Tibial nerve (tissue), 4 donors: ENCODE data around the gene ZDHHC19. TPM values are rescaled to one million over a fixed set of nuclear protein-coding genes. Genes with fewer than 3 reads are reported as not detected.
"Not testable (repeated sequence)": the region's sequence is repeated elsewhere in the genome, so short reads cannot be mapped to it uniquely, and the experiment has no call there.

Experiments used
- DNase-seq, 2 donors: peaks; one replicate each; pipeline ENCODE4 v3.0.0-alpha.2; 2019; ENCODE audit warnings: low spot score in 2 of 2
- H3K27ac ChIP-seq, 4 donors: fragments of 200-600 bp; sonication (generic) in 3 of 4; one replicate each; pipeline ENCODE4 v1.5.1; 2017 to 2019; ENCODE audit warnings: mild to moderate bottlenecking in 1 of 4
- H3K27me3 ChIP-seq, 2 donors: fragments of 200-600 bp; sonication (generic) in 1 of 2; one replicate each; pipeline versions ENCODE4 v1.5.1 to v1.6.0; 2017 to 2019
- H3K36me3 ChIP-seq, 3 donors: fragments of 200-600 bp; sonication (generic); one replicate each; pipeline ENCODE4 v1.5.1; 2018 to 2019
- H3K4me1 ChIP-seq, 4 donors: fragments of 200-600 bp; sonication (generic) in 3 of 4; one replicate each; pipeline ENCODE4 v1.5.1; 2017 to 2019
- H3K4me3 ChIP-seq, 4 donors: fragments of 200-600 bp; sonication (generic) in 3 of 4; one replicate each; pipeline ENCODE4 v1.5.1; 2017 to 2019; ENCODE audit warnings: mild to moderate bottlenecking in 1 of 4, moderate library complexity in 1 of 4
- H3K9me3 ChIP-seq, 4 donors: fragments of 200-600 bp; sonication (generic) in 3 of 4; one replicate each; pipeline ENCODE4 v1.5.1; 2017 to 2019
- EP300 ChIP-seq, 2 donors: sonication (generic); formaldehyde crosslinking; IDR thresholded peaks; one replicate each; pipeline ENCODE4 v1.6.1; 2017; ENCODE audit warnings: antibody characterized with exemption in 2 of 2, mild to moderate bottlenecking in 1 of 2
- POLR2A ChIP-seq, 2 donors: fragments of 450-650 bp; IDR thresholded peaks; one replicate each; pipeline ENCODE4 v1.6.1; 2017; ENCODE audit warnings: antibody characterized with exemption in 2 of 2, mild to moderate bottlenecking in 2 of 2, moderate library complexity in 2 of 2
- WGBS, 2 donors: methylation state at CpG; one replicate each; pipeline ENCODE4 v1.1.5; 2018; 5-methylcytosine and 5-hydroxymethylcytosine counted together
- total RNA-seq, 4 donors: library from RNA; depleted of rRNA; stranded (reverse); fragments of >200 nt; gene quantifications; one replicate each; pipeline ENCODE4 v1.1.0, GENCODE V29; 2016
- TF ChIP-seq, protein P1 (sequence below), 5 experiments: fragments of 200-600 bp in 3 of 5; fragments of 450-650 bp in 2 of 5; sonication (generic) in 3 of 5; IDR thresholded peaks; one replicate each; pipeline ENCODE4 v1.5.1; 2016 to 2019; ENCODE audit warnings: antibody characterized with exemption in 5 of 5, mild to moderate bottlenecking in 3 of 5, moderate library complexity in 2 of 5

ZDHHC19 gene
- total RNA-seq, 4 donors from 2014 or later = not detected

DNA sequence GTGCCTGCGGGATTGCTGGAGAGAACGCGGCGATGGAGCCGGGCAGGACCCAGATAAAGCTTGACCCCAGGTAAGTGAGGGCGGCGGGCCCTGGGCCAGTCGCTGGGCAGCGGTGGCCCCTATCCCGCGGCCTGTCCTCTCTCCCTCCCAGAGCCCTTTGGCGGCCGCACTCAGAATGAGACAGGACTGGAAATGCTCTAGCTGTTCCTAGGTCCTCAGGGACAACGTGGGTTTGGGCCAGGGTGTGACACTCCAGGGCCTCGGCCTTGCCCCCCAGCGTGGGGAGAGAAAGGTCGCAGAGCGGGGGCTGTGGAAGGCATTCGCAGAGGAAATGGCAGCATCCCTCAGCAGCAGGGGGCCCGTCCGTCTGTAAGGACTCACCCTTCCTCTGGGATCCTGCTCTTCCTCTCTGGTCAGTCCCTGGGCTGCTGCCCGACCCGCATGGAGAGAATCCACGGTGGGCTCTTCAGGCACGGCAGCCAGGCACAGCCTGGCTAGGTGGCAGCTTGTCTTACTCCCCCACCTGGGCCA is 5.5 kb upstream of the ZDHHC19 start:
- Histone ChIP-seq H3K36me3 (no peaks in the 10 kb centered on the region), H3K4me3 (peak overlapping the region in 1 of 4 donors; percentile 18), H3K27ac (no peak overlapping the region), H3K4me1 (peaks cover 0 to 17% (median 5%) of the 10 kb centered on the region in 4 donors), H3K9me3 (no peaks in the 10 kb centered on the region), H3K27me3 (peaks cover 0 to 16% of the 10 kb centered on the region in 2 donors)
- no peak for DNase-seq
- WGBS, 2 donors = 46 to 55% methylated on average over 4 to 19 of the region's 25 CpGs
- no peak for TF ChIP-seq POLR2A (IDR thresholded peaks at IDR 0.05)
- TF ChIP-seq, protein P1, sequence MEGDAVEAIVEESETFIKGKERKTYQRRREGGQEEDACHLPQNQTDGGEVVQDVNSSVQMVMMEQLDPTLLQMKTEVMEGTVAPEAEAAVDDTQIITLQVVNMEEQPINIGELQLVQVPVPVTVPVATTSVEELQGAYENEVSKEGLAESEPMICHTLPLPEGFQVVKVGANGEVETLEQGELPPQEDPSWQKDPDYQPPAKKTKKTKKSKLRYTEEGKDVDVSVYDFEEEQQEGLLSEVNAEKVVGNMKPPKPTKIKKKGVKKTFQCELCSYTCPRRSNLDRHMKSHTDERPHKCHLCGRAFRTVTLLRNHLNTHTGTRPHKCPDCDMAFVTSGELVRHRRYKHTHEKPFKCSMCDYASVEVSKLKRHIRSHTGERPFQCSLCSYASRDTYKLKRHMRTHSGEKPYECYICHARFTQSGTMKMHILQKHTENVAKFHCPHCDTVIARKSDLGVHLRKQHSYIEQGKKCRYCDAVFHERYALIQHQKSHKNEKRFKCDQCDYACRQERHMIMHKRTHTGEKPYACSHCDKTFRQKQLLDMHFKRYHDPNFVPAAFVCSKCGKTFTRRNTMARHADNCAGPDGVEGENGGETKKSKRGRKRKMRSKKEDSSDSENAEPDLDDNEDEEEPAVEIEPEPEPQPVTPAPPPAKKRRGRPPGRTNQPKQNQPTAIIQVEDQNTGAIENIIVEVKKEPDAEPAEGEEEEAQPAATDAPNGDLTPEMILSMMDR (IDR thresholded peaks at IDR 0.05) = no peak
- TF ChIP-seq EP300 (IDR thresholded peaks at IDR 0.05) = no peak

DNA sequence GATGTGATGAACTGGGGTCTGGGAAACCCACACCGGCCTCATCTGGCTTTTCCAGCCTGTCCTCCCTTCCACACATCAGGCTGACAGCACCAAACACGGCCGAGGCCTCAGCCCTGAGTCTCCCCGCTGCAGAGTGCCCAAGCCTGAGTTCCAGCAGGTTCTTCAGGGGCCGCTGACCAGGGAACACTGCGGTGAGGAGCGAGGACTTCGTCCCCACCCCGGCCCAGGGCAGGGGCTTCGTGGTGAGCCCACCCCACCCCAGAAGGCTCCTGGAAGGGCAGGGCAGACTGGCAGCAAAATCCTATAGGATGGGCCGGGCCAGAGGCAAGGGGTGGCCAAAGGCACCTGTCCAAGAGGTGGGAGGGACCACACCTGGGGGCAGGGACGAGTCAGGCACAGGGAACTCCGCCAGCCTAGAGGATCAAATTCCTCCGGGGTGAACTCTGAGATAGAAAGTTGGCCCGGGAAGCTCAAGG is 4.9 kb upstream of the ZDHHC19 start, which contains the start of gene SLC51A:
Gene SLC51A (plus strand): TSS at position 446 of the 476 bp plus-strand sequence. CDS start 179 bp downstream, outside the sequence.
- no peak for DNase-seq
- Histone ChIP-seq H3K27me3 (peaks cover 0 to 16% of the 10 kb centered on the region in 2 donors), H3K4me1 (peaks cover 0 to 17% (median 5%) of the 10 kb centered on the region in 4 donors), H3K9me3 (no peaks in the 10 kb centered on the region), H3K36me3 (no peaks in the 10 kb centered on the region), H3K4me3 (peak within 1 kb of the TSS in 1 of 4 donors; percentile 18), H3K27ac (no peak within 1 kb of the TSS)
- WGBS, 2 donors = 48 to 60% methylated on average over 9 to 15 of the region's 15 CpGs
- TF ChIP-seq, protein P1 (IDR thresholded peaks at IDR 0.05) = no peak
- TF ChIP-seq EP300 (IDR thresholded peaks at IDR 0.05) = no peak
- no peak for TF ChIP-seq POLR2A (IDR thresholded peaks at IDR 0.05)

DNA sequence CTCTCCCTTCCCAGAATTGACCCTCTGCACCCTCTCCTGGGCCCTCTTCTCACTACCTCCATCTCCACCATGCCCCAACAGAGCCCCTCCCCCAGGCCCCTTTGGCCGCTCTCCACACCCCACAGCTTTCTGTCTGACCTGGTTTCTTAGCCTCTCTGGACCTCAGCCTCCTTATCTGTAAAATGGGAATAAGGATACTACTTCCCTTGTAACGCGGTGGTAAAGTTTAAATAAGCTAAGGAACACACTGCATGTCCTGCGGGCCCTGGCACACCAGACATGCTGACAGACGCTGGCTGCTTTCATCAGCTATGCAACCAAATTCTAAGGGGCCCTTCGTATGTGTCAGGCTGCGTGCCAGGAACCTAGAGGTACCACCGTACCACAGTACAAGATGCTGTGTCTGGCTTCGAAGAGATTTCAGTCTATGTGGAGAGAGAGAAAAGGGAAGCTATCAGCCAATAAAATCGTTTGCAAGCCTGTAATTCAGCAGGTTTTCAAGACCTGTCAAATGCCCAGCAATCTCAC is 4.4 kb upstream of the ZDHHC19 start:
- DNase-seq = no peak
- no peak overlapping the region for H3K4me3 ChIP-seq
- H3K9me3 ChIP-seq = no peaks in the 10 kb centered on the region
- H3K36me3 ChIP-seq = no peaks in the 10 kb centered on the region
- peaks cover 0 to 16% of the 10 kb centered on the region in 2 donors for H3K27me3 ChIP-seq
- WGBS, 2 donors = 76 to 78% methylated on average over 10 of the region's 10 CpGs
- H3K4me1 ChIP-seq = peaks cover 0 to 17% (median 5%) of the 10 kb centered on the region in 4 donors
- no peak overlapping the region for H3K27ac ChIP-seq
- TF ChIP-seq, protein P1 (IDR thresholded peaks at IDR 0.05) = no peak
- TF ChIP-seq EP300 (IDR thresholded peaks at IDR 0.05) = no peak
- no peak for TF ChIP-seq POLR2A (IDR thresholded peaks at IDR 0.05)

DNA sequence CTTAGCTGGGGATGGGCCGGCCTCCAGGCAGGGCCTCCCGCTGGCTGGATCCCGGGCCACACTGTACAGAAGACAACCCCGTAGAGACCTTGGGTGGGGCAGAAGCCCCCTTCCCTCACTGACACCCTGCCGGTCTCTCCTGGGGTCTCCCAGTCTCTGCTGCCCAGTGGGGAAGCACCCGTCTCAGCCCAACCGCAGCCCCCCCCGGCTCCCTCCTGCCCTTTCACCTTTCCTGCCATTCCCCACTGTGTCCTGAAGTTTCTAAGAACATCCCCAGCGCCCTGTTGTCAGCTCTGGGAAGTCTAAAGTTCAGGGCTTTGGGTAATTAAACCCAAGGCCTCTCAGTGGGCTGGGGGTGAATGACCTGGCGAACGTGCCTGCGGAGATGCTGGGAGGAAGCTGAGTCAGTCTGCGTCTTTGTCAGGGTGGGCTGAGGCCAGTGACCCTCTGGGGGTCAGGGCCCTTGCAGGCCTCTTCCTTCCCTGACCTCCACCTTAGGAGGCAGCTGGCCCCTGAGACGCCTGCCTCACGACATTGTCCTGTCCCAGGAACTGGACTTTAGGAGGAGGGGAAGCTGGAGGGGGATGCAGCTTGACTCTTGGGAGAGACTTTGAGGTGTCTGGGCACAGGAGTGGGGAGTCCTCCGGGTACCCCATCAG is 3.7 kb upstream of the ZDHHC19 start:
- Histone ChIP-seq H3K27ac (no peak overlapping the region), H3K27me3 (peaks cover 0 to 16% of the 10 kb centered on the region in 2 donors), H3K9me3 (no peaks in the 10 kb centered on the region), H3K4me3 (no peak overlapping the region), H3K36me3 (no peaks in the 10 kb centered on the region), H3K4me1 (peaks cover 0 to 15% (median 4%) of the 10 kb centered on the region in 4 donors)
- WGBS, 2 donors = 64 to 68% methylated on average over 15 to 16 of the region's 16 CpGs
- DNase-seq = no peak
- TF ChIP-seq, protein P1 (IDR thresholded peaks at IDR 0.05) = no peak
- no peak for TF ChIP-seq EP300 (IDR thresholded peaks at IDR 0.05)
- no peak for TF ChIP-seq POLR2A (IDR thresholded peaks at IDR 0.05)

DNA sequence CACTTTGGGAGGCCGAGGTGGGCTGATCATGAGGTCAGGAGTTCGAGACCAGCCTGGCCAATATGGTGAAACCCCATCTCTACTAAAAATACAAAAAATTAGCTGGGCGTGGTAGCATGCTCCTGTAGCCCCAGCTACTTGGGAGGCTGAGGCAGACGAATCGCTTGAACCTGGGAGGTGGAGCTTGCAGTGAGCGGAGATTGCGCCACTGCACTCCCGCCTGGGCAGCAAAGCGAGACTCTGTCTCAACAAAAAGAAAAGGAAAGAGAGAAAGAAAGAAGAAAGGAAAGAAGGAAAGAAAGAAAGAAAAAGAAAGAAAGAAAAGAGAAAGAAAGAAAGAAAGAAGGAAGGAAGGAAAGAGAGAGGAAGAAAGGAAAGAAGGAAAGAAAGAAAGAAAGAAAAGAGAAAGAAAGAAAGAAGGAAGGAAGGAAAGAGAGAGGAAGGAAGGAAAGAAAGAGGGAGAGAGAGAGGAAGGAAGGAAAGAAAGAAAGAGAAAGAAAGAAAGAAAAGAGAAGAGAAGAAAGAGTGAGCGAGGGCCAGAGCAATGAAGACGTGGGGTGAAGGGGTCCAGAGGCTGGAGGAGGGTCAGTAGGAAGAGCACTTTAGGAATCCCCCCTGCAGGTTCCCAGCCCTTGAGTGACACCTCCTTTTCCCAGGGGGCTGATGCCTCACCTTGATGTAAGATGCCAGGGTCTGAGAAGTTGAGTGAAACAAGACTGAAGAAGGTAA is 1.1 kb downstream of the ZDHHC19 start:
- not testable (repeated sequence) for H3K27ac ChIP-seq, H3K9me3 ChIP-seq, DNase-seq, H3K4me3 ChIP-seq, H3K36me3 ChIP-seq
- peaks cover 0 to 10% (median 0%) of the 10 kb centered on the region in 4 donors for H3K4me1 ChIP-seq
- peaks cover 0 to 39% of the 10 kb centered on the region in 2 donors for H3K27me3 ChIP-seq
- 89 to 93% methylated on average over 11 of the region's 11 CpGs for WGBS, 2 donors
